NOMO-1 (cell line): ENCODE measurements around the gene SLIT1.

ENCODE experiments used
- DNase-seq, 2 experiments: peaks; one replicate each; lab custom pipeline; 2025; ENCODE audit not compliant: unreplicated experiment in 2 of 2; lab: John Stamatoyannopoulos, UW

Gene SLIT1

GRCh38 chr10:97069026-97069425 is 116.7 kb downstream of the SLIT1 start:
- DNase-seq: no peak

GRCh38 chr10:97067716-97068391 is 117.9 kb downstream of the SLIT1 start:
- no peak for DNase-seq

GRCh38 chr10:97066877-97067555 is 118.7 kb downstream of the SLIT1 start:
- DNase-seq: no peak

- DNase-seq: no peak
These were observed 119.8 kb downstream of the SLIT1 start for GRCh38 chr10:97065686-97066660.

- DNase-seq: no peak
These were observed 120.6 kb downstream of the SLIT1 start for GRCh38 chr10:97065128-97065527.

GRCh38 chr10:97063983-97064837 is 121.5 kb downstream of the SLIT1 start:
- no peak for DNase-seq

- DNase-seq: no peak
These were observed 122.3 kb downstream of the SLIT1 start for GRCh38 chr10:97063271-97063982.

GRCh38 chr10:97062456-97062855 is 123.3 kb downstream of the SLIT1 start:
- no peak for DNase-seq

- no peak for DNase-seq
These were observed 123.7 kb downstream of the SLIT1 start for GRCh38 chr10:97062046-97062445.

- DNase-seq: no peak
These were observed 124.3 kb downstream of the SLIT1 start for GRCh38 chr10:97061423-97061822.

- DNase-seq: no peak
These were observed 125.2 kb downstream of the SLIT1 start for GRCh38 chr10:97060441-97061084.

GRCh38 chr10:97059872-97060205 is 125.9 kb downstream of the SLIT1 start:
- DNase-seq: no peak

- no peak for DNase-seq
These were observed 126.5 kb downstream of the SLIT1 start for GRCh38 chr10:97059006-97059871.

- no peak for DNase-seq
These were observed 127.2 kb downstream of the SLIT1 start for GRCh38 chr10:97058521-97058920.

- no peak for DNase-seq
These were observed 128.1 kb downstream of the SLIT1 start for GRCh38 chr10:97057491-97058235.

GRCh38 chr10:97056003-97056630 is 129.6 kb downstream of the SLIT1 start:
- no peak for DNase-seq

- no peak for DNase-seq
These were observed 132.5 kb downstream of the SLIT1 start for GRCh38 chr10:97053276-97053675.
